GM19035 (cell line): Measurements from ENCODE around the gene CTAG2.
"Not testable (repeated sequence)": the region's sequence is repeated elsewhere in the genome, so short reads cannot be mapped to it uniquely, and the experiment has no call there.

Experiments used
- ATAC-seq: cut with Tn5 transposase; IDR thresholded peaks from one replicate; pipeline ENCODE4 v1.9.1; 2021; ENCODE audit not compliant: unreplicated experiment

The CTAG2 gene

GRCh38 chrX:154649503-154650220, 3.7 kb downstream of the CTAG2 start:
- no peak for ATAC-seq

GRCh38 chrX:154648931-154649330, 4.4 kb downstream of the CTAG2 start:
- no peak for ATAC-seq

GRCh38 chrX:154645745-154646378, 7.5 kb downstream of the CTAG2 start:
- ATAC-seq = not testable (repeated sequence)

GRCh38 chrX:154643708-154644107, 9.7 kb downstream of the CTAG2 start:
- ATAC-seq = not testable (repeated sequence)

- not testable (repeated sequence) for ATAC-seq
Measured at GRCh38 chrX:154641740-154642139, 11.6 kb downstream of the CTAG2 start.

GRCh38 chrX:154633661-154634060, 19.7 kb downstream of the CTAG2 start:
- ATAC-seq = not testable (repeated sequence)

GRCh38 chrX:154630949-154631348, 22.4 kb downstream of the CTAG2 start:
- not testable (repeated sequence) for ATAC-seq

GRCh38 chrX:154628960-154629359, 24.4 kb downstream of the CTAG2 start:
- ATAC-seq = not testable (repeated sequence)

GRCh38 chrX:154620767-154621414, 32.5 kb downstream of the CTAG2 start:
- ATAC-seq = not testable (repeated sequence)

- ATAC-seq = not testable (repeated sequence)
Measured at GRCh38 chrX:154619182-154619581, 34.2 kb downstream of the CTAG2 start, which contains the start of gene CTAG1B. Gene CTAG1B (minus strand): TSS chrX:154619282. CDS start chrX:154619218, 64 bp downstream.

GRCh38 chrX:154613586-154613985, 39.8 kb downstream of the CTAG2 start:
- ATAC-seq = not testable (repeated sequence)

- not testable (repeated sequence) for ATAC-seq
Measured at GRCh38 chrX:154611146-154611545, 42.2 kb downstream of the CTAG2 start.

- ATAC-seq = not testable (repeated sequence)
Measured at GRCh38 chrX:154608823-154609222, 44.6 kb downstream of the CTAG2 start.

- not testable (repeated sequence) for ATAC-seq
Measured at GRCh38 chrX:154607976-154608375, 45.4 kb downstream of the CTAG2 start.

- ATAC-seq = no peak
Measured at GRCh38 chrX:154607370-154607769, 46.0 kb downstream of the CTAG2 start.

GRCh38 chrX:154605566-154605965, 47.8 kb downstream of the CTAG2 start:
- ATAC-seq = no peak

- ATAC-seq = no peak
Measured at GRCh38 chrX:154603438-154604430, 49.6 kb downstream of the CTAG2 start.

- no peak for ATAC-seq
Measured at GRCh38 chrX:154602766-154603437, 50.5 kb downstream of the CTAG2 start.

- no peak for ATAC-seq
Measured at GRCh38 chrX:154602226-154602625, 51.2 kb downstream of the CTAG2 start.
